ENCODE data around the gene CCL17.

GRCh38 chr16:57379579-57379978 lies 25.0 kb upstream of the CCL17 start:
- no peak for TF ChIP-seq POLR2A (IDR thresholded peaks at IDR 0.05)
- TF ChIP-seq CTCF (IDR thresholded peaks at IDR 0.05) = no peak

All from suprapubic skin (tissue), 3 donors.